Measurements from ENCODE around the gene RAB40C.

RAB40C gene

DNA sequence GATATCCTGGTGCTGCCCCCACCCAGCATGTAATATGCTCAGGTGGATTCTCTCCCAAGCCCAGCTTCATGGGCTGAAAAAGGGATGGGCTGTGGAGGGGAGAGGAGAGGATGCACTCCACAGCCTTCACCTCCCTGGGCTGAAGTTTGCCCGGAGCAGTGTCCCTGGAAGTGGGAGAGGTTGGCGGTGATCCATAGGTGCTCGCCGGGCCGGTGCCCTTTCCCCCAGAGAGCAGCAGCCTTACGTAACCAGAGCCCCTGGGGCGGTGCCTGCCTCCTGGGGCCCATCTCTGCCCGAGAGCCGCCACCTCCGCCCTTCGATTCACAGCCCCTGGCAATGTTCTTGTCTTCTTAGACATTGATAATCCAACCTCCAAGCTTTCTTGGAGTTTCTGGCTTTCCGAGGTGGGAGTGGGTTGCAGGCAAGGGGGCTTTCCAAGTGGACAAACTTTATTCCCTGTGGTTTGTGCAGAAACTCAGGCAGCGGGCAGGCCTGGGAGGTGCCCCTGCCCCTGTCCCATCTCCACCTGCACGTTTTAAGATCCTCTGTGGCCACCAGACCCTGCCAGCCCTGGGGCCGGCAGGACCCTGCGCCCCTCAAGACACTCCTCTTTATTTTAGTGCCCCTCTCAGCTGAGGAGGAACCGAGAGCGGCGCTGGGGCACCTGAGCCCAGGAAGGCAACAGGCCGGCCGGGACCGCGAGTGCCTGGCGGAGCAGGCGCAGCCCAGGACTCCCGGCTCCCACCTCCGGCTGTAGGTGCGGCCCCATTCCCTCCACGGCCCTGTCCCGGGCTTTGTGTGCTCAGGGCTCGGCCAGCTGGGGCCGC, 56.2 kb downstream of the RAB40C start:
- no peak overlapping the region for H3K4me3 ChIP-seq (ENCODE audit: low read depth, low read length)
- H3K27me3 ChIP-seq (ENCODE audit: control insufficient read depth, insufficient read depth, low read length): no peaks in the 10 kb centered on the region
- H3K36me3 ChIP-seq (ENCODE audit: control insufficient read depth, insufficient read depth, low read length): peaks cover 9% of the 10 kb centered on the region
- H3K9me3 ChIP-seq (ENCODE audit: control insufficient read depth, insufficient read depth, low read length): no peaks in the 10 kb centered on the region
- no peak overlapping the region for H3K9ac ChIP-seq (ENCODE audit: low read depth, low read length)
- H3K4me1 ChIP-seq (ENCODE audit: control insufficient read depth, insufficient read depth, low read length): no peaks in the 10 kb centered on the region

DNA sequence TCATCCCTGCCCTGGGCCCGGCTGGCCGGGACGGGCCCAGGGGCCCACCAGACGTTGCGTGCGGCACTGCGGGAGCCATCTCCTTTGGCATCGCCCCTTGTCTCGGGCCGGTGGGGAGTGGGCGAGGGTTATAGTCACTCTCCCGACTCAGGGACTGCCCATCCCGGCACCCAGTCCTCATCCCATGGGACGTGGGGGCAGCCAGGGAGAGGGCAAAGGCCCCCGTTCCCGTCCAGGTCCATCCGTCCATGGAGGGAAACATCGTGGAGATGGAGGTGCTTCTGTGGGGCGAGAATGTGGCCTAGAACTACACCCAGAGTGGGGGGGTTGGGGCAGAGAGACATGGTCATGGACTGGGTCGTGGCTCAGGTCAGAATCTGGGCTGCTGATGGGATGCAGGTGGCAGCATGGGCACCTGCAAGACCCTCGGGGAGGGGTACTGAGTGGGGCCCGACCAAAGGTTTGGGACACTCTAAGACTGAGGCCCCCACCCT, 56.9 kb downstream of the RAB40C start:
- Histone ChIP-seq H3K27me3 (ENCODE audit: control insufficient read depth, insufficient read depth, low read length) (no peaks in the 10 kb centered on the region), H3K36me3 (ENCODE audit: control insufficient read depth, insufficient read depth, low read length) (peaks cover 13% of the 10 kb centered on the region), H3K9me3 (ENCODE audit: control insufficient read depth, insufficient read depth, low read length) (no peaks in the 10 kb centered on the region), H3K4me3 (ENCODE audit: low read depth, low read length) (no peak overlapping the region), H3K9ac (ENCODE audit: low read depth, low read length) (no peak overlapping the region), H3K4me1 (ENCODE audit: control insufficient read depth, insufficient read depth, low read length) (no peaks in the 10 kb centered on the region)

DNA sequence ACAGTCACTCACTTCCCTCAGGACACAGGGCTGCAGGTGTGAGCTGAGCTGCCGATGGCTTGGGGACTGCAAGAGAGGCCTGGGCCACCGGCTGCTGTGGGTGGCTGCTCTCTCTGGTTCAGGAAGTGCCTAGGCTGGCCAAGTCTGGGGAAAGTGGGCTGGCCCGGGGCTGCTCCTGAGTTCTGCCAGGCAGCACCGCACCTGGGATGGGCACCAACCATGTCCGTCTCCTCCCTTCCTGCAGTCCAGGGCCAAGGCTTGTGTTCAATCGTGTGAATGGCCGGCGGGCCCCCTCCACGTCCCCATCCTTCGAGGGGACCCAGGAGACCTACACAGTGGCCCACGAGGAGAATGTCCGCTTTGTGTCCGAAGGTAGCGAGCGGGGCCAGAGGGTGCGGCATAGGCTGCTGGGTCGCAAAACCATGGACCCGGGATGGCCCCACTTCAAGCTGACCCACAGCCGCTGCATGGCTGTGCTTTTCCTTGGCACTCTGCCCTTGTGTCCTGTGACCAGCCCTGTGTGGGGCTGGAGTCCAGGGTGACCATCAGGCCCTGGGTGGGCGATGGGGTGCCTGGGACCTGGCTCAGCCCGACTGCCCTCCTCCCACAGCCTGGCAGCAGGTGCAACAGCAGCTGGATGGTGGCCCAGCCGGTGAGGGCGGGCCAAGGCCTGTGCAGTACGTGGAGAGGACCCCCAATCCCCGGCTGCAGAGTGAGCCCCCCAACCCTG, 57.5 kb downstream of the RAB40C start:
- no peaks in the 10 kb centered on the region for H3K4me1 ChIP-seq (ENCODE audit: control insufficient read depth, insufficient read depth, low read length)
- no peak overlapping the region for H3K4me3 ChIP-seq (ENCODE audit: low read depth, low read length)
- peaks cover 19% of the 10 kb centered on the region for H3K36me3 ChIP-seq (ENCODE audit: control insufficient read depth, insufficient read depth, low read length)
- no peaks in the 10 kb centered on the region for H3K9me3 ChIP-seq (ENCODE audit: control insufficient read depth, insufficient read depth, low read length)
- no peaks in the 10 kb centered on the region for H3K27me3 ChIP-seq (ENCODE audit: control insufficient read depth, insufficient read depth, low read length)
- no peak overlapping the region for H3K9ac ChIP-seq (ENCODE audit: low read depth, low read length)

GRCh38 chr16:648071-648780, 58.4 kb downstream of the RAB40C start:
- Histone ChIP-seq H3K9me3 (ENCODE audit: control insufficient read depth, insufficient read depth, low read length) (no peaks in the 10 kb centered on the region), H3K36me3 (ENCODE audit: control insufficient read depth, insufficient read depth, low read length) (peaks cover 24% of the 10 kb centered on the region), H3K27me3 (ENCODE audit: control insufficient read depth, insufficient read depth, low read length) (no peaks in the 10 kb centered on the region), H3K4me1 (ENCODE audit: control insufficient read depth, insufficient read depth, low read length) (no peaks in the 10 kb centered on the region), H3K9ac (ENCODE audit: low read depth, low read length) (peak overlapping the region; percentile 73), H3K4me3 (ENCODE audit: low read depth, low read length) (peak overlapping the region; percentile 79)

GRCh38 chr16:648781-649589, 59.1 kb downstream of the RAB40C start, which contains the start of gene WDR90:
WDR90 (plus strand) TSS chr16:649365; CDS start chr16:649417, 52 bp downstream.
- H3K36me3 ChIP-seq (ENCODE audit: control insufficient read depth, insufficient read depth, low read length): peaks cover 28% of the 10 kb centered on the region
- peak within 1 kb of the TSS; percentile 73 for H3K9ac ChIP-seq (ENCODE audit: low read depth, low read length)
- peak within 1 kb of the TSS; percentile 79 for H3K4me3 ChIP-seq (ENCODE audit: low read depth, low read length)
- no peaks in the 10 kb centered on the region for H3K9me3 ChIP-seq (ENCODE audit: control insufficient read depth, insufficient read depth, low read length)
- no peaks in the 10 kb centered on the region for H3K4me1 ChIP-seq (ENCODE audit: control insufficient read depth, insufficient read depth, low read length)
- H3K27me3 ChIP-seq (ENCODE audit: control insufficient read depth, insufficient read depth, low read length): no peaks in the 10 kb centered on the region

DNA sequence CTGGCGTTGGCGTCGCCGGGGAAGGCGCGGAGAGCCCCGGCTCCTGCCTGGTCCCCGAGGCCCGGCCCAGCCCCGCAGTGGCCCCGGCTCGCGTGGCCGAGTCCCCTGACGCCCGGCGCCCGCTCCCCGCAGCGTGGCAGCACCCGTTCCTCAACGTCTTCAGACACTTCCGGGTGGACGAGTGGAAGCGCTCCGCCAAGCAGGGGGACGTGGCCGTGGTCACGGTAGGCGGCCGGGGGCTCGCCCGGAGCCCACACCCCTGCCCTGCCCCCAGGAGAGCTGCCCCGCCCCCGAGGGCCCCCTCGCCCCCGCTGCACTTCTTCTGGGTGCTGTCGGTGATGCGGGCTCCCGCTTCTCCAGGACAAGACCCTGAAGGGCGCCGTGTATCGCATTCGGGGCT, 59.8 kb downstream of the RAB40C start:
- peaks cover 28% of the 10 kb centered on the region for H3K36me3 ChIP-seq (ENCODE audit: control insufficient read depth, insufficient read depth, low read length)
- no peak overlapping the region for H3K9ac ChIP-seq (ENCODE audit: low read depth, low read length)
- no peaks in the 10 kb centered on the region for H3K27me3 ChIP-seq (ENCODE audit: control insufficient read depth, insufficient read depth, low read length)
- H3K4me1 ChIP-seq (ENCODE audit: control insufficient read depth, insufficient read depth, low read length): no peaks in the 10 kb centered on the region
- H3K9me3 ChIP-seq (ENCODE audit: control insufficient read depth, insufficient read depth, low read length): no peaks in the 10 kb centered on the region
- H3K4me3 ChIP-seq (ENCODE audit: low read depth, low read length): peak overlapping the region; percentile 79

- no peaks in the 10 kb centered on the region for H3K27me3 ChIP-seq (ENCODE audit: control insufficient read depth, insufficient read depth, low read length)
- no peaks in the 10 kb centered on the region for H3K9me3 ChIP-seq (ENCODE audit: control insufficient read depth, insufficient read depth, low read length)
- no peak overlapping the region for H3K9ac ChIP-seq (ENCODE audit: low read depth, low read length)
- H3K4me1 ChIP-seq (ENCODE audit: control insufficient read depth, insufficient read depth, low read length): no peaks in the 10 kb centered on the region
- H3K36me3 ChIP-seq (ENCODE audit: control insufficient read depth, insufficient read depth, low read length): peaks cover 43% of the 10 kb centered on the region
- no peak overlapping the region for H3K4me3 ChIP-seq (ENCODE audit: low read depth, low read length)
Measured at GRCh38 chr16:651844-652243, 62.0 kb downstream of the RAB40C start.

- H3K9ac ChIP-seq (ENCODE audit: low read depth, low read length): no peak overlapping the region
- no peak overlapping the region for H3K4me3 ChIP-seq (ENCODE audit: low read depth, low read length)
- H3K4me1 ChIP-seq (ENCODE audit: control insufficient read depth, insufficient read depth, low read length): no peaks in the 10 kb centered on the region
- H3K36me3 ChIP-seq (ENCODE audit: control insufficient read depth, insufficient read depth, low read length): peaks cover 46% of the 10 kb centered on the region
- H3K27me3 ChIP-seq (ENCODE audit: control insufficient read depth, insufficient read depth, low read length): no peaks in the 10 kb centered on the region
- no peaks in the 10 kb centered on the region for H3K9me3 ChIP-seq (ENCODE audit: control insufficient read depth, insufficient read depth, low read length)
Measured at GRCh38 chr16:652454-653305, 62.8 kb downstream of the RAB40C start.

DNA sequence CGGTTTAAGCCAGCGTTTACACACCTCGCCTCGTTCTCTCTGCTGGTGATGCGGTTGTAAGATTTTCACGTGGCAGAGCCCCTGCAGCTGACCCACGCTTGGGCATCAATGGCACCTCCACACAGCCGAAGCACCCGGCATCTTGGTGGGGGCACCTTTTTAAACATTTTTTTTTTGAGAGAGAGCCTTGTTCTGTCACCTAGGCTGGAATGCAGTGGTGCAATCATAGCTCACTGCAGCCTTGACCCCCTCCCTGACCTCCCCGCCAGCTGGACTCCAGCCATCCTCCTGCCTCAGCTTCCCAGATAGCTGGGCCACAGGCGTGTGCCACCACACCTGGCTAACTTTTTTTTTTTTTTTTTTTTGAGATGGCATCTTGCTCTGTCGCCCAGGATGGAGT, 64.2 kb downstream of the RAB40C start:
- Histone ChIP-seq H3K36me3 (ENCODE audit: control insufficient read depth, insufficient read depth, low read length) (peaks cover 55% of the 10 kb centered on the region), H3K9ac (ENCODE audit: low read depth, low read length) (no peak overlapping the region), H3K4me3 (ENCODE audit: low read depth, low read length) (no peak overlapping the region)

DNA sequence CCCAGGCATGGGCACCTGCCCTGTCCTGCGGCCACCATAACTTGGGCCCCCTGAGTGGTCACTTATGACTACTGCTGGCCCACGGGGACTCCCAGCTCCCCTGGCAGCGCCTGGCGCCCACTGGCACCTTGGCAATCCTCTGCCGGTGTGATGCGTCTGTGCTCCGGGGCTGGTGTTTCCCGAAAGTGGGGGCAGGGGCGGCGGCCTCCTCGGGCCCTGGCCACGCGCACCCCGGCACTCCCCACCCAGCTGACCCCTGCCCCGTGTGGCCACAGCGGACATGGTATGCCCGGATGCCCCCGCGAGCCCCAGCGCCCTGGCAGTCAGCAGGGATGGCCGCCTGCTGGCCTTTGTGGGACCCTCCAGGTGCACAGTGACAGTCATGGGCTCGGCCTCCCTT, 67.6 kb downstream of the RAB40C start:
- H3K9me3 ChIP-seq (ENCODE audit: control insufficient read depth, insufficient read depth, low read length): no peaks in the 10 kb centered on the region
- H3K4me3 ChIP-seq (ENCODE audit: low read depth, low read length): no peak overlapping the region
- H3K4me1 ChIP-seq (ENCODE audit: control insufficient read depth, insufficient read depth, low read length): no peaks in the 10 kb centered on the region
- H3K36me3 ChIP-seq (ENCODE audit: control insufficient read depth, insufficient read depth, low read length): peaks cover 45% of the 10 kb centered on the region
- H3K27me3 ChIP-seq (ENCODE audit: control insufficient read depth, insufficient read depth, low read length): no peaks in the 10 kb centered on the region
- no peak overlapping the region for H3K9ac ChIP-seq (ENCODE audit: low read depth, low read length)

More for the DNA sequence above, 64.2 kb downstream of the RAB40C start:
- no peaks in the 10 kb centered on the region for H3K27me3 ChIP-seq (ENCODE audit: control insufficient read depth, insufficient read depth, low read length)
- no peaks in the 10 kb centered on the region for H3K4me1 ChIP-seq (ENCODE audit: control insufficient read depth, insufficient read depth, low read length)
- no peaks in the 10 kb centered on the region for H3K9me3 ChIP-seq (ENCODE audit: control insufficient read depth, insufficient read depth, low read length)

All from iPS-15b (cell line).